Left ventricle myocardium inferior (tissue), 1 donor: ENCODE results near the gene KIF6. TPM values are rescaled to one million over a fixed set of nuclear protein-coding genes. Genes with fewer than 3 reads are reported as not detected.
A peak's percentile ranks its signal among the peaks of the same experiment; 100 is the strongest.

Experiments used
- DNase-seq: peaks from one replicate; pipeline ENCODE4 v3.0.0-alpha.2; 2020
- H3K27ac ChIP-seq: fragments of 200-600 bp; replicated peaks from 2 replicates; pipeline ENCODE4 v1.8.0; 2021
- H3K27me3 ChIP-seq: fragments of 200-600 bp; 2 replicates; pipeline ENCODE4 v1.8.0; 2021; ENCODE audit warnings: low read depth
- H3K36me3 ChIP-seq: fragments of 200-600 bp; 2 replicates; pipeline ENCODE4 v1.8.0; 2021
- H3K4me1 ChIP-seq: fragments of 200-600 bp; 2 replicates; pipeline ENCODE4 v1.8.0; 2021
- H3K4me3 ChIP-seq: fragments of 200-600 bp; 2 replicates; pipeline ENCODE4 v1.8.0; 2021; ENCODE audit warnings: mild to moderate bottlenecking, moderate library complexity
- H3K9me3 ChIP-seq: fragments of 200-600 bp; replicated peaks from 2 replicates; pipeline ENCODE4 v1.8.0; 2021
- CTCF ChIP-seq: fragments of 200-600 bp; IDR thresholded peaks from 2 replicates; pipeline ENCODE4 v1.8.0; 2021; ENCODE audit warnings: antibody characterized with exemption, mild to moderate bottlenecking, borderline replicate concordance
- intact Hi-C: fragments of 100-400 bp; cut with micrococcal nuclease; formaldehyde crosslinking; loops from one replicate; pipeline ENCODE4 v1.11.0; 2022
- total RNA-seq: library from RNA; stranded (reverse); fragmentation: NEBNext Ultra II Directional; extraction: Animal tissue kit (Norgen Biotek cat#: 25700); gene quantifications from one replicate; pipeline ENCODE4 v1.2.1, GENCODE V29; 2021
- donor health status: DM: no; HTN: yes; CAD: no; lungs with severe emphysema.

The KIF6 gene
- total RNA-seq, 1 donor from 2014 or later, result 0.69 TPM

- H3K4me1 ChIP-seq, result no peaks in the 10 kb centered on the region
- intact Hi-C loops, result no loop called here
- no peak for TF ChIP-seq CTCF
- H3K36me3 ChIP-seq, result peaks cover 4% of the 10 kb centered on the region
- no peak overlapping the region for H3K27ac ChIP-seq
- peaks cover 14% of the 10 kb centered on the region for H3K9me3 ChIP-seq
- H3K27me3 ChIP-seq, result no peaks in the 10 kb centered on the region
- H3K4me3 ChIP-seq, result no peak overlapping the region
- DNase-seq, result no peak
Measured at GRCh38 chr6:39669207-39669972, 55.8 kb downstream of the KIF6 start.

DNA sequence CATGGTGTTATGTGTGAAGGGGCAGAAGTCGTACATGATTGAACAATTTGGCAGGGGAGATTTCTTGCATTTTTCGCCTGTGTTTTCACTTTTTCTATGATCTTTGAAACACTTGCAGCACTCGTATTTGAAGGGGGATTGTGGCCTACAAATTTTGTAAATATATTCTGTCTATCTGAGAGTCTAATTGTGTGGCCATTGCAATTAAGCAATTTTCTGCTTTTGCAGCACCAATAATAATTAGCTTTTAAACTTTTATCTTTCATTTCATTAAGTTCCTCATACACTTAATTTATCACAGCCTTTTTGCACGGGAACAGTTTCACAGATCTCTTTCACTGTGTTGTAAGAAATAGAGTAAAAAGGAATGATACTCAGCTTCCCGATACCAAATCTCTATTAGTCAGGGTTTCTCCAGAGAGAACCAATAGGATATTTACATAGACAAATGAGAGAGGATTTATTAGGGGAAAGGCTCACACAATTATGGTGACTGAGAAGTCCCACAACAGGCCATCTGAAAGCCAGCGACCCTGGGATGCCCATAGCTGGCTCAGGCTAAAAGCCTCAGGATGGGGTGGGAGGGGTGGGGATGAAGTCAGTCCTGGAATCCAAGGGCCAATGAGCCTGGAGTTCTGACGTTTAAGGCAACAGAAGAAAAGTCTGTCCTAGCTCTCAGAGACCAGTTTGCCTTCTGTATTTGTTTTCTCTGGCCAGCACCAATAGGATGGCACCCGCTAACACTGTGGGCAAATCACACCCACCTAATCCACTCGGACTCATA lies 58.3 kb downstream of the KIF6 start:
- intact Hi-C loops, result no loop called here
- no peak overlapping the region for H3K27ac ChIP-seq
- H3K27me3 ChIP-seq, result no peaks in the 10 kb centered on the region
- no peak for DNase-seq
- no peaks in the 10 kb centered on the region for H3K9me3 ChIP-seq
- H3K36me3 ChIP-seq, result no peaks in the 10 kb centered on the region
- no peaks in the 10 kb centered on the region for H3K4me1 ChIP-seq
- TF ChIP-seq CTCF, result no peak
- H3K4me3 ChIP-seq, result no peak overlapping the region

GRCh38 chr6:39665861-39666260 lies 59.3 kb downstream of the KIF6 start:
- no peaks in the 10 kb centered on the region for H3K36me3 ChIP-seq

GRCh38 chr6:39664173-39664572 lies 61.0 kb downstream of the KIF6 start:
- intact Hi-C loops, result no loop called here

More at GRCh38 chr6:39665861-39666260, 59.3 kb downstream of the KIF6 start:
- Histone ChIP-seq H3K27ac (no peak overlapping the region), H3K27me3 (no peaks in the 10 kb centered on the region), H3K9me3 (no peaks in the 10 kb centered on the region), H3K4me3 (no peak overlapping the region), H3K4me1 (no peaks in the 10 kb centered on the region)
- DNase-seq, result no peak
- TF ChIP-seq CTCF, result no peak
- intact Hi-C loops, result no loop called here

More at GRCh38 chr6:39664173-39664572, 61.0 kb downstream of the KIF6 start:
- DNase-seq, result no peak
- Histone ChIP-seq H3K4me3 (no peak overlapping the region), H3K36me3 (no peaks in the 10 kb centered on the region), H3K27me3 (no peaks in the 10 kb centered on the region), H3K9me3 (no peaks in the 10 kb centered on the region), H3K27ac (no peak overlapping the region), H3K4me1 (no peaks in the 10 kb centered on the region)
- TF ChIP-seq CTCF, result peak; percentile 22
